IMR-90 (cell line): ENCODE data around the gene KDM2A. TPM values are rescaled to one million over a fixed set of nuclear protein-coding genes. Genes with fewer than 3 reads are reported as not detected.

ENCODE experiments used
- ATAC-seq: fragments of 200-7000 bp; cut with Tn5 transposase; 2 replicates; pipeline ENCODE4 v1.9.1; 2020; ENCODE audit warnings: low read depth, mild to moderate bottlenecking, moderate library complexity
- BruUV-seq: library from RNA; stranded (reverse); fragments of 400-500 nt; replicated peaks from 2 replicates; lab custom pipeline; 2021; lab: Mats Ljungman, UMichigan
- CTCF ChIA-PET: fragments of 300-600 bp; formaldehyde crosslinking; extraction: SDS; loops from one replicate; lab custom pipeline; 2021; ENCODE audit warnings: antibody characterized with exemption; lab: Yijun Ruan, JAX
- POLR2A ChIA-PET: fragments of 300-600 bp; sonication (Branson Sonifier 250); formaldehyde crosslinking; loops from one replicate; lab custom pipeline; 2022; ENCODE audit warnings: antibody characterized with exemption; ENCODE audit not compliant: unreplicated experiment; lab: Charles Lee
- DNase-seq: peaks from one replicate; pipeline ENCODE4 v3.0.0; 2013
- H2AFZ ChIP-seq: replicated peaks from 2 replicates; pipeline ENCODE3; 2013; ENCODE audit warnings: low read length, mild to moderate bottlenecking; ENCODE audit not compliant: poor library complexity
- H2AK5ac ChIP-seq: 2 replicates; pipeline ENCODE4 v1.6.1; 2013; ENCODE audit warnings: low read depth, low read length, inconsistent platforms
- H2AK9ac ChIP-seq: replicated peaks from 2 replicates; pipeline ENCODE3; 2013; ENCODE audit warnings: mild to moderate bottlenecking, low read depth, low read length, moderate library complexity; ENCODE audit not compliant: poor library complexity
- H2BK120ac ChIP-seq: 2 replicates; pipeline ENCODE4 v1.6.1; 2013; ENCODE audit warnings: low read depth, low read length, inconsistent platforms
- H2BK15ac ChIP-seq: 3 replicates; pipeline ENCODE4 v1.6.1; 2013; ENCODE audit warnings: low read depth, low read length, inconsistent platforms
- H2BK20ac ChIP-seq: 2 replicates; pipeline ENCODE4 v1.6.1; 2013; ENCODE audit warnings: low read depth, mild to moderate bottlenecking, inconsistent platforms, low read length, moderate library complexity
- H2BK5ac ChIP-seq: 2 replicates; pipeline ENCODE4 v1.6.1; 2013; ENCODE audit warnings: mild to moderate bottlenecking, low read depth, low read length, inconsistent platforms; ENCODE audit not compliant: poor library complexity, severe bottlenecking
- H3K14ac ChIP-seq: replicated peaks from 2 replicates; pipeline ENCODE4 v1.6.1; 2013; ENCODE audit warnings: low read depth, low read length, inconsistent platforms
- H3K18ac ChIP-seq: 2 replicates; pipeline ENCODE4 v1.6.1; 2013; ENCODE audit warnings: low read depth, low read length, control low read depth
- H3K23ac ChIP-seq: 2 replicates; pipeline ENCODE4 v1.6.1; 2013; ENCODE audit warnings: low read depth, low read length, inconsistent platforms
- H3K27ac ChIP-seq: 2 replicates; pipeline ENCODE4 v1.5.1; 2013; ENCODE audit warnings: mild to moderate bottlenecking, control low read depth, low read length; ENCODE audit not compliant: insufficient read depth
- H3K27me3 ChIP-seq: 2 replicates; pipeline ENCODE4 v1.6.1; 2013; ENCODE audit warnings: low read length; ENCODE audit not compliant: control insufficient read depth, insufficient read depth
- H3K36me3 ChIP-seq: 2 replicates; pipeline ENCODE4 v1.6.1; 2013; ENCODE audit warnings: low read length, mixed read lengths; ENCODE audit not compliant: control insufficient read depth, insufficient read depth
- H3K4ac ChIP-seq: 2 replicates; pipeline ENCODE4 v1.6.1; 2013; ENCODE audit warnings: low read depth, low read length, inconsistent platforms
- H3K4me1 ChIP-seq: 2 replicates; pipeline ENCODE4 v1.6.1; 2013; ENCODE audit warnings: low read length, mixed read lengths; ENCODE audit not compliant: control insufficient read depth, insufficient read depth
- H3K4me2 ChIP-seq: 2 replicates; pipeline ENCODE4 v1.6.1; 2013; ENCODE audit warnings: low read depth, mild to moderate bottlenecking, control low read depth, low read length, moderate library complexity
- H3K4me3 ChIP-seq: 2 replicates; pipeline ENCODE4 v1.5.1; 2013; ENCODE audit warnings: low read depth, mild to moderate bottlenecking, control low read depth, low read length, moderate library complexity; ENCODE audit not compliant: insufficient read depth
- H3K56ac ChIP-seq: 2 replicates; pipeline ENCODE4 v1.6.1; 2013; ENCODE audit warnings: low read length, inconsistent platforms; ENCODE audit not compliant: insufficient read depth; ENCODE audit errors: extremely low read depth
- H3K79me1 ChIP-seq, 2 experiments: 2 replicates each; pipeline ENCODE4 v1.6.1; 2013; ENCODE audit warnings: low read length in 2 of 2, inconsistent platforms in 1 of 2, low read depth in 1 of 2
- H3K9ac ChIP-seq: 2 replicates; pipeline ENCODE4 v1.6.1; 2013; ENCODE audit warnings: low read depth, low read length, control low read depth
- H3K9me1 ChIP-seq: 2 replicates; pipeline ENCODE4 v1.6.1; 2013; ENCODE audit warnings: low read length, inconsistent platforms; ENCODE audit not compliant: insufficient read depth
- H3K9me3 ChIP-seq: 2 replicates; pipeline ENCODE4 v1.6.1; 2013; ENCODE audit warnings: low read length; ENCODE audit not compliant: control insufficient read depth, insufficient read depth
- H4K20me1 ChIP-seq: 2 replicates; pipeline ENCODE4 v1.6.1; 2013; ENCODE audit warnings: low read length, inconsistent platforms; ENCODE audit not compliant: insufficient read depth
- H4K5ac ChIP-seq: 2 replicates; pipeline ENCODE4 v1.6.1; 2013; ENCODE audit warnings: mild to moderate bottlenecking, low read depth, low read length, control low read depth
- H4K8ac ChIP-seq, 2 experiments: 2 replicates each; pipeline ENCODE4 v1.6.1; 2013; ENCODE audit warnings: low read depth in 2 of 2, low read length in 2 of 2, control low read depth in 1 of 2, inconsistent platforms in 1 of 2
- H4K91ac ChIP-seq: 2 replicates; pipeline ENCODE4 v1.6.1; 2013; ENCODE audit warnings: low read depth, low read length, inconsistent platforms; ENCODE audit not compliant: insufficient read depth
- BHLHE40 ChIP-seq: fragments of 150-350 bp; IDR thresholded peaks from 2 replicates; pipeline ENCODE4 v1.6.1; 2016; ENCODE audit warnings: mild to moderate bottlenecking, low read depth, low read length
- WGBS, 2 experiments: methylation state at CpG; one replicate each; pipeline versions ENCODE4 v1.1.5 to v1.1.7; 2013; ENCODE audit warnings: missing lambda C conversion rate in 2 of 2; ENCODE audit not compliant: insufficient read length in 1 of 2; ENCODE audit errors: extremely low coverage in 2 of 2; 5-methylcytosine and 5-hydroxymethylcytosine counted together
- dilution Hi-C: fragments of 300-500 bp; cut with HindIII; formaldehyde crosslinking; loops from one replicate; pipeline ENCODE4 v1.14.3; 2018; ENCODE audit warnings: low sequenced_read_pairs; ENCODE audit not compliant: unreplicated experiment
- in situ Hi-C: fragments of 300-500 bp; cut with MboI; formaldehyde crosslinking; loops from 3 replicates; pipeline ENCODE4 v1.14.3; 2019; ENCODE audit warnings: low sequenced_read_pairs, inconsistent platforms, mixed read lengths
- intact Hi-C: fragments of 100-400 bp; cut with micrococcal nuclease; formaldehyde crosslinking; loops from 2 replicates; pipeline ENCODE4 v1.10.0; 2022
- polyA plus RNA-seq, 3 experiments: library from polyadenylated mRNA; depleted of rRNA; stranded (reverse); fragments of >200 nt; gene quantifications; 2 replicates each; pipeline ENCODE4 v1.2.3, GENCODE V29; 2012; ENCODE audit warnings: low replicate concordance in 1 of 3
- total RNA-seq: library from RNA; depleted of rRNA; stranded (reverse); fragments of >200 nt; gene quantifications from 2 replicates; pipeline ENCODE4 v1.2.3, GENCODE V29; 2012

KDM2A gene
- total and polyA plus RNA-seq, 2 of the 4 experiments (the other 2 are of a cell fraction), result 26.7 to 42.6 TPM

- H3K14ac ChIP-seq, result no peak overlapping the region
- WGBS, 2 experiments, result 91% methylated on average over 4 of the region's 11 CpGs; no CpG with 5 or more reads in 1 of the 2 experiments
Observed at GRCh38 chr11:67072295-67072694, 46.8 kb upstream of the KDM2A start.

More at GRCh38 chr11:67072295-67072694, 46.8 kb upstream of the KDM2A start:
- H3K9me1 ChIP-seq, result no peaks in the 10 kb centered on the region
- ChIA-PET POLR2A (no interaction called here), CTCF (no interaction called here)
- H3K4ac ChIP-seq, result no peak overlapping the region
- no peak overlapping the region for H2BK5ac ChIP-seq
- H4K91ac ChIP-seq, result no peak overlapping the region
- DNase-seq (no peak), ATAC-seq (no peak)
- H4K20me1 ChIP-seq, result no peaks in the 10 kb centered on the region
- no peak overlapping the region for H3K4me2 ChIP-seq
- no peak overlapping the region for H4K8ac ChIP-seq
- no peak overlapping the region for H3K4me3 ChIP-seq
- no peak overlapping the region for H2AK9ac ChIP-seq
- no peaks in the 10 kb centered on the region for H3K79me1 ChIP-seq
- no peak overlapping the region for H3K23ac ChIP-seq
- in situ Hi-C loops, result no loop called here
- intact Hi-C loops, result no loop called here
- TF ChIP-seq BHLHE40, result no peak
- no peaks in the 10 kb centered on the region for H3K4me1 ChIP-seq
- no peak overlapping the region for H2BK20ac ChIP-seq
- no peak overlapping the region for H3K18ac ChIP-seq
- dilution Hi-C loops, result no loop called here
- H4K5ac ChIP-seq, result no peak overlapping the region
- no peaks in the 10 kb centered on the region for H3K36me3 ChIP-seq
- H2AFZ ChIP-seq, result no peak overlapping the region
- H3K27me3 ChIP-seq, result no peaks in the 10 kb centered on the region
- no peak overlapping the region for H2BK120ac ChIP-seq
- H3K9ac ChIP-seq, result no peak overlapping the region
- H2AK5ac ChIP-seq, result no peak overlapping the region; the same call in 1 of the 2 replicates
- no peaks in the 10 kb centered on the region for H3K9me3 ChIP-seq
- BruUV-seq, result no TSS peak
- H3K27ac ChIP-seq, result no peak overlapping the region
- no peak overlapping the region for H3K56ac ChIP-seq
- H2BK15ac ChIP-seq, result no peak overlapping the region
